ENCODE results near the gene SH3PXD2A. TPM values are rescaled to one million over a fixed set of nuclear protein-coding genes. Genes with fewer than 3 reads are reported as not detected.
A peak's percentile ranks its signal among the peaks of the same experiment; 100 is the strongest.

The SH3PXD2A gene
- total and polyA plus RNA-seq, 5 donors from 2014 or later: 0.24 to 15.4 (median 0.47) TPM

GRCh38 chr10:103569896-103570295 is 285.5 kb downstream of the SH3PXD2A start:
- Histone ChIP-seq H3K4me1 (ENCODE audit: control insufficient read depth, insufficient read depth, low read length, poor library complexity, severe bottlenecking) (no peaks in the 10 kb centered on the region), H3K4me3 (ENCODE audit: low read depth, low read length) (no peak overlapping the region), H3K27me3 (ENCODE audit: control insufficient read depth, insufficient read depth, low read length) (no peaks in the 10 kb centered on the region), H3K27ac (ENCODE audit: insufficient read depth, low read length, poor library complexity, severe bottlenecking) (no peak overlapping the region), H3K36me3 (ENCODE audit: control insufficient read depth, insufficient read depth, low read length) (no peaks in the 10 kb centered on the region), H3K9me3 (ENCODE audit: control insufficient read depth in 2 of 2, low read length in 2 of 2) (no peaks in the 10 kb centered on the region)
- H3K9me3 Mint-ChIP-seq: peaks cover 0 to 2% (median 0%) of the 10 kb centered on the region in 7 donors
- no peak overlapping the region for H3K4me3 Mint-ChIP-seq
- peaks cover 6% of the 10 kb centered on the region for H3K27me3 Mint-ChIP-seq
- no peaks in the 10 kb centered on the region for H3K4me1 Mint-ChIP-seq
- ATAC-seq (ENCODE audit: low read depth in 2 of 2) (no peak), DNase-seq (no peak)
- H3K27ac Mint-ChIP-seq: no peak overlapping the region
- no peaks in the 10 kb centered on the region for H3K36me3 Mint-ChIP-seq

- no peak for DNase-seq
- H3K27me3 Mint-ChIP-seq: peaks cover 6% of the 10 kb centered on the region
- H3K4me1 ChIP-seq (ENCODE audit: control insufficient read depth, insufficient read depth, low read length, poor library complexity, severe bottlenecking): no peaks in the 10 kb centered on the region
- no peak overlapping the region for H3K27ac Mint-ChIP-seq
- H3K27ac ChIP-seq (ENCODE audit: insufficient read depth, low read length, poor library complexity, severe bottlenecking): no peak overlapping the region
- H3K4me1 Mint-ChIP-seq: no peaks in the 10 kb centered on the region
- no peaks in the 10 kb centered on the region for H3K27me3 ChIP-seq (ENCODE audit: control insufficient read depth, insufficient read depth, low read length)
- H3K9me3 Mint-ChIP-seq: peaks cover 0 to 2% (median 0%) of the 10 kb centered on the region in 7 donors
- no peaks in the 10 kb centered on the region for H3K36me3 Mint-ChIP-seq
- H3K9me3 ChIP-seq (ENCODE audit: control insufficient read depth in 2 of 2, low read length in 2 of 2): no peaks in the 10 kb centered on the region
- H3K4me3 ChIP-seq (ENCODE audit: low read depth, low read length): no peak overlapping the region
- H3K36me3 ChIP-seq (ENCODE audit: control insufficient read depth, insufficient read depth, low read length): no peaks in the 10 kb centered on the region
- no peak overlapping the region for H3K4me3 Mint-ChIP-seq
- ATAC-seq (ENCODE audit: low read depth in 2 of 2): no peak
Observed at GRCh38 chr10:103568505-103568904, 286.9 kb downstream of the SH3PXD2A start.

- H3K4me1 Mint-ChIP-seq: no peaks in the 10 kb centered on the region
- no peaks in the 10 kb centered on the region for H3K9me3 ChIP-seq (ENCODE audit: control insufficient read depth in 2 of 2, low read length in 2 of 2)
- ATAC-seq (ENCODE audit: low read depth in 2 of 2) (no peak), DNase-seq (no peak)
- no peaks in the 10 kb centered on the region for H3K36me3 ChIP-seq (ENCODE audit: control insufficient read depth, insufficient read depth, low read length)
- H3K27me3 ChIP-seq (ENCODE audit: control insufficient read depth, insufficient read depth, low read length): no peaks in the 10 kb centered on the region
- H3K36me3 Mint-ChIP-seq: no peaks in the 10 kb centered on the region
- H3K27ac ChIP-seq (ENCODE audit: insufficient read depth, low read length, poor library complexity, severe bottlenecking): no peak overlapping the region
- H3K4me3 Mint-ChIP-seq: no peak overlapping the region
- no peaks in the 10 kb centered on the region for H3K4me1 ChIP-seq (ENCODE audit: control insufficient read depth, insufficient read depth, low read length, poor library complexity, severe bottlenecking)
- H3K27me3 Mint-ChIP-seq: peaks cover 4% of the 10 kb centered on the region
- H3K4me3 ChIP-seq (ENCODE audit: low read depth, low read length): no peak overlapping the region
- no peak overlapping the region for H3K27ac Mint-ChIP-seq
- H3K9me3 Mint-ChIP-seq: peaks cover 0 to 2% (median 0%) of the 10 kb centered on the region in 7 donors
Observed at GRCh38 chr10:103566536-103566935, 288.8 kb downstream of the SH3PXD2A start.

GRCh38 chr10:103564776-103565520 is 290.4 kb downstream of the SH3PXD2A start:
- DNase-seq: peak in 1 of 3 donors; percentile 7
- no peak overlapping the region for H3K27ac Mint-ChIP-seq
- peaks cover 10% of the 10 kb centered on the region for H3K27me3 Mint-ChIP-seq
- no peaks in the 10 kb centered on the region for H3K36me3 Mint-ChIP-seq
- Histone ChIP-seq H3K27me3 (ENCODE audit: control insufficient read depth, insufficient read depth, low read length) (no peaks in the 10 kb centered on the region), H3K9me3 (ENCODE audit: control insufficient read depth in 2 of 2, low read length in 2 of 2) (no peaks in the 10 kb centered on the region), H3K27ac (ENCODE audit: insufficient read depth, low read length, poor library complexity, severe bottlenecking) (no peak overlapping the region), H3K36me3 (ENCODE audit: control insufficient read depth, insufficient read depth, low read length) (no peaks in the 10 kb centered on the region), H3K4me3 (ENCODE audit: low read depth, low read length) (no peak overlapping the region), H3K4me1 (ENCODE audit: control insufficient read depth, insufficient read depth, low read length, poor library complexity, severe bottlenecking) (no peaks in the 10 kb centered on the region)
- no peak for ATAC-seq (ENCODE audit: low read depth in 2 of 2)
- no peaks in the 10 kb centered on the region for H3K4me1 Mint-ChIP-seq
- peaks cover 0 to 3% (median 0%) of the 10 kb centered on the region in 7 donors for H3K9me3 Mint-ChIP-seq
- H3K4me3 Mint-ChIP-seq: no peak overlapping the region

GRCh38 chr10:103564116-103564501 is 291.3 kb downstream of the SH3PXD2A start:
- ATAC-seq (ENCODE audit: low read depth in 2 of 2): no peak
- no peak overlapping the region for H3K4me3 Mint-ChIP-seq
- Histone ChIP-seq H3K4me3 (ENCODE audit: low read depth, low read length) (no peak overlapping the region), H3K27me3 (ENCODE audit: control insufficient read depth, insufficient read depth, low read length) (no peaks in the 10 kb centered on the region), H3K27ac (ENCODE audit: insufficient read depth, low read length, poor library complexity, severe bottlenecking) (no peak overlapping the region), H3K36me3 (ENCODE audit: control insufficient read depth, insufficient read depth, low read length) (no peaks in the 10 kb centered on the region), H3K9me3 (ENCODE audit: control insufficient read depth in 2 of 2, low read length in 2 of 2) (no peaks in the 10 kb centered on the region), H3K4me1 (ENCODE audit: control insufficient read depth, insufficient read depth, low read length, poor library complexity, severe bottlenecking) (no peaks in the 10 kb centered on the region)
- H3K4me1 Mint-ChIP-seq: no peaks in the 10 kb centered on the region
- H3K27me3 Mint-ChIP-seq: peaks cover 17% of the 10 kb centered on the region
- peak overlapping the region in 1 of 3 donors; percentile 20 for H3K27ac Mint-ChIP-seq
- no peaks in the 10 kb centered on the region for H3K36me3 Mint-ChIP-seq
- no peak for DNase-seq
- H3K9me3 Mint-ChIP-seq: peaks cover 0 to 3% (median 1%) of the 10 kb centered on the region in 7 donors

- no peaks in the 10 kb centered on the region for H3K27me3 ChIP-seq (ENCODE audit: control insufficient read depth, insufficient read depth, low read length)
- no peaks in the 10 kb centered on the region for H3K4me1 Mint-ChIP-seq
- H3K9me3 Mint-ChIP-seq: peaks cover 0 to 3% (median 1%) of the 10 kb centered on the region in 7 donors
- H3K9me3 ChIP-seq (ENCODE audit: control insufficient read depth in 2 of 2, low read length in 2 of 2): no peaks in the 10 kb centered on the region
- no peak for DNase-seq
- H3K27me3 Mint-ChIP-seq: peaks cover 17% of the 10 kb centered on the region
- no peak overlapping the region for H3K4me3 ChIP-seq (ENCODE audit: low read depth, low read length)
- peak overlapping the region in 1 of 3 donors; percentile 20 for H3K27ac Mint-ChIP-seq
- H3K36me3 ChIP-seq (ENCODE audit: control insufficient read depth, insufficient read depth, low read length): no peaks in the 10 kb centered on the region
- H3K4me3 Mint-ChIP-seq: no peak overlapping the region
- no peaks in the 10 kb centered on the region for H3K36me3 Mint-ChIP-seq
- no peaks in the 10 kb centered on the region for H3K4me1 ChIP-seq (ENCODE audit: control insufficient read depth, insufficient read depth, low read length, poor library complexity, severe bottlenecking)
- H3K27ac ChIP-seq (ENCODE audit: insufficient read depth, low read length, poor library complexity, severe bottlenecking): no peak overlapping the region
- ATAC-seq (ENCODE audit: low read depth in 2 of 2): no peak
Observed at GRCh38 chr10:103563231-103564115, 291.9 kb downstream of the SH3PXD2A start.

GRCh38 chr10:103562383-103562782 is 293.0 kb downstream of the SH3PXD2A start:
- Histone ChIP-seq H3K27me3 (ENCODE audit: control insufficient read depth, insufficient read depth, low read length) (no peaks in the 10 kb centered on the region), H3K4me1 (ENCODE audit: control insufficient read depth, insufficient read depth, low read length, poor library complexity, severe bottlenecking) (no peaks in the 10 kb centered on the region), H3K36me3 (ENCODE audit: control insufficient read depth, insufficient read depth, low read length) (no peaks in the 10 kb centered on the region), H3K4me3 (ENCODE audit: low read depth, low read length) (no peak overlapping the region), H3K27ac (ENCODE audit: insufficient read depth, low read length, poor library complexity, severe bottlenecking) (no peak overlapping the region), H3K9me3 (ENCODE audit: control insufficient read depth in 2 of 2, low read length in 2 of 2) (no peaks in the 10 kb centered on the region)
- ATAC-seq (ENCODE audit: low read depth in 2 of 2) (no peak), DNase-seq (no peak)
- peaks cover 25% of the 10 kb centered on the region for H3K27me3 Mint-ChIP-seq
- H3K27ac Mint-ChIP-seq: no peak overlapping the region
- peaks cover 0 to 3% (median 0%) of the 10 kb centered on the region in 7 donors for H3K9me3 Mint-ChIP-seq
- H3K36me3 Mint-ChIP-seq: no peaks in the 10 kb centered on the region
- no peaks in the 10 kb centered on the region for H3K4me1 Mint-ChIP-seq
- H3K4me3 Mint-ChIP-seq: no peak overlapping the region
